ENCODE measurements around the gene POLR3GL. TPM values are rescaled to one million over a fixed set of nuclear protein-coding genes. Genes with fewer than 3 reads are reported as not detected.

POLR3GL gene
- total RNA-seq, 4 donors from 2014 or later = 3.3 to 28.1 (median 8.6) TPM

DNA sequence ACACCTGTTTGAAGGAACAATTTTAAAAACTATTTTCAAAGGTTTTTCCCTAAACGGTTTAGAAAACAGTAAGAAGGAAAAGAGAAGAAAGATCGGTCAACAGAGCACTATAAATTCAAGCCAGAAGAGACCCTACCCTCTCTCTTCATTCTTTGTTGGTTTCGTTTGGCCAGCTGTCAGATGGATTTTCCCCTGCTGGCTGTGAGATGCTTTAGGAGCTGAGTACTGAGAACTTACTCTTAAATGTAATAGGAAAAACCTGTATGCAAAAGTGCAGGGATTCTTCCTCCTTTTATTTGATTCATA lies 33.2 kb downstream of the POLR3GL start:
- no peak for DNase-seq
- intact Hi-C loops (cut with DNase I; ENCODE audit: low total_unique reads) = no loop called here
- Histone ChIP-seq H3K9me3 (no peaks in the 10 kb centered on the region), H3K4me3 (peak overlapping the region; percentile 60 to 85), H3K27ac (peak overlapping the region; percentile 96 to 100), H3K27me3 (no peaks in the 10 kb centered on the region), H3K36me3 (peaks cover 0 to 3% of the 10 kb centered on the region in 2 donors), H3K4me1 (peaks cover 4% of the 10 kb centered on the region in 2 donors)
- TF ChIP-seq POLR2A (IDR thresholded peaks at IDR 0.05) = no peak
- TF ChIP-seq, protein P1, sequence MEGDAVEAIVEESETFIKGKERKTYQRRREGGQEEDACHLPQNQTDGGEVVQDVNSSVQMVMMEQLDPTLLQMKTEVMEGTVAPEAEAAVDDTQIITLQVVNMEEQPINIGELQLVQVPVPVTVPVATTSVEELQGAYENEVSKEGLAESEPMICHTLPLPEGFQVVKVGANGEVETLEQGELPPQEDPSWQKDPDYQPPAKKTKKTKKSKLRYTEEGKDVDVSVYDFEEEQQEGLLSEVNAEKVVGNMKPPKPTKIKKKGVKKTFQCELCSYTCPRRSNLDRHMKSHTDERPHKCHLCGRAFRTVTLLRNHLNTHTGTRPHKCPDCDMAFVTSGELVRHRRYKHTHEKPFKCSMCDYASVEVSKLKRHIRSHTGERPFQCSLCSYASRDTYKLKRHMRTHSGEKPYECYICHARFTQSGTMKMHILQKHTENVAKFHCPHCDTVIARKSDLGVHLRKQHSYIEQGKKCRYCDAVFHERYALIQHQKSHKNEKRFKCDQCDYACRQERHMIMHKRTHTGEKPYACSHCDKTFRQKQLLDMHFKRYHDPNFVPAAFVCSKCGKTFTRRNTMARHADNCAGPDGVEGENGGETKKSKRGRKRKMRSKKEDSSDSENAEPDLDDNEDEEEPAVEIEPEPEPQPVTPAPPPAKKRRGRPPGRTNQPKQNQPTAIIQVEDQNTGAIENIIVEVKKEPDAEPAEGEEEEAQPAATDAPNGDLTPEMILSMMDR (IDR thresholded peaks at IDR 0.05) = peak in 2 of 4 experiments; percentile 9 to 20

- Histone ChIP-seq H3K4me3 (peak overlapping the region; percentile 4 to 60), H3K27ac (peak overlapping the region; percentile 96 to 100), H3K4me1 (peaks cover 4% of the 10 kb centered on the region in 2 donors), H3K27me3 (no peaks in the 10 kb centered on the region), H3K9me3 (no peaks in the 10 kb centered on the region), H3K36me3 (no peaks in the 10 kb centered on the region)
- DNase-seq = peak; percentile 67 to 77
- intact Hi-C loops (cut with DNase I; ENCODE audit: low total_unique reads) = no loop called here
- peak; percentile 41 to 43 for TF ChIP-seq POLR2A (IDR thresholded peaks at IDR 0.05)
- TF ChIP-seq, protein P1 (IDR thresholded peaks at IDR 0.05) = no peak
These were observed 35.0 kb downstream of the POLR3GL start for GRCh38 chr1:145999321-146000024.

DNA sequence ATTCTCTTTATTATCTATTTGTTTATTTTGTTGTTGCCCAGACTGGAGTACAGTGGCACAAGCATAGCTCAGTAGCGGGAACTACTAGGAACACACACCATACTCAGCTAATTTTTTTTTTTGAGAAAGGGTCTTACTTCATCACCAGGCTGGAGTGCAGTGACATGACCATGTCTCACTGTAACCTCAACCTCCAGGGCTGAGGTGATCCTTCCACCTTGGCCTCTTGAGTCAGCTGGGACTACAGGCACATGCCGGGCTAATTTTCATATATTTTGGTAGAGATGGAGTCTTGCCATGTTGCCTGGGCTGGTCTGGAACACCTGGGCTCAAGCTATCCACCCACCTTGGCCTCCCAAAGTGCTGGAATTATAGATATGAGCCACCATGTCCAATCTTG lies 37.2 kb downstream of the POLR3GL start:
- intact Hi-C loops (cut with DNase I; ENCODE audit: low total_unique reads) = no loop called here
- no peak for DNase-seq
- peak overlapping the region; percentile 96 to 100 for H3K27ac ChIP-seq
- H3K9me3 ChIP-seq = no peaks in the 10 kb centered on the region
- peaks cover 4 to 12% of the 10 kb centered on the region in 2 donors for H3K4me1 ChIP-seq
- TF ChIP-seq, protein P1 (IDR thresholded peaks at IDR 0.05) = no peak
- no peak for TF ChIP-seq POLR2A (IDR thresholded peaks at IDR 0.05)
- no peaks in the 10 kb centered on the region for H3K36me3 ChIP-seq
- H3K4me3 ChIP-seq = no peak overlapping the region
- H3K27me3 ChIP-seq = no peaks in the 10 kb centered on the region

GRCh38 chr1:146007489-146008133 lies 43.1 kb downstream of the POLR3GL start:
- Histone ChIP-seq H3K27me3 (no peaks in the 10 kb centered on the region), H3K4me1 (peaks cover 0 to 8% of the 10 kb centered on the region in 2 donors), H3K9me3 (no peaks in the 10 kb centered on the region), H3K36me3 (no peaks in the 10 kb centered on the region), H3K4me3 (no peak overlapping the region), H3K27ac (peak overlapping the region; percentile 89 to 96)
- intact Hi-C loops (cut with DNase I; ENCODE audit: low total_unique reads) = no loop called here
- TF ChIP-seq POLR2A (IDR thresholded peaks at IDR 0.05) = no peak
- TF ChIP-seq, protein P1 (IDR thresholded peaks at IDR 0.05) = no peak
- DNase-seq = no peak

DNA sequence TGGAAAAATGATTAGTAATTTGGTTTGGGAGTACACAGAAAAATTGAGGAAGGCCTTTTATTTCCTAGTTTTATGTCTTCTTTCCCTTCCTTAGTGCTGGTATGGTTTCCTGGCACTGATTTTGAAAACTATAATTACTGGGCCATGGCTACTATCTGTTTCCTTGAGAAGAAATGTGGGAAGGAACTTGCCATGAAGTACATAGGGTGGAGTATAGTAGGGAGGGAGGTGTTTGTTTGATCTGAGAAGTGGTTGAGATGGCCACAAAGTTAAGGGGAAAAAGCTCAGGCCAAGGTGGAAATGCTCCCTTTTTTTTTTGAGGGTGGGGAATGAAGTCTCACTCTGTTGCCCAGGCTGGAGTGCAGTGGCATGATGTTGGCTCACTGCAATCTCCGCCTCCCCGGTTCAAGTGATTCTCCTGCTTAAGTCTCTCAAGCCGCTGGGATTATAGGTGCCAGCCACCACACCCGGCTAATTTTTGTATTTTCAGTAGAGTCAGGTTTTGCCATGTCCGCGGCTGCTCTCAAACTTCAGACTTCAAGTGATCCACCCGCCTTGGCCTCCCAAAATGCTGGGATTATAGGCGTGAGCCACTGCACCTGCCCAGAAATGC lies 45.7 kb downstream of the POLR3GL start:
- H3K9me3 ChIP-seq = no peaks in the 10 kb centered on the region
- peak overlapping the region; percentile 33 to 79 for H3K27ac ChIP-seq
- H3K4me3 ChIP-seq = no peak overlapping the region
- H3K4me1 ChIP-seq = peaks cover 0 to 8% of the 10 kb centered on the region in 2 donors
- TF ChIP-seq, protein P1 (IDR thresholded peaks at IDR 0.05) = no peak
- peak in 1 of 2 donors; percentile 24 for TF ChIP-seq POLR2A (IDR thresholded peaks at IDR 0.05)
- no peaks in the 10 kb centered on the region for H3K36me3 ChIP-seq
- DNase-seq = no peak
- intact Hi-C loops (cut with DNase I; ENCODE audit: low total_unique reads) = loop anchor here (5.0 to 10.0 kb wide), 2 partner anchors 33 to 115 kb away; no protein-coding TSS in a partner anchor
- no peaks in the 10 kb centered on the region for H3K27me3 ChIP-seq
